ENCODE data around the gene NR6A1.
A peak's percentile ranks its signal among the peaks of the same experiment; 100 is the strongest.
"Not testable (repeated sequence)": the region's sequence is repeated elsewhere in the genome, so short reads cannot be mapped to it uniquely, and the experiment has no call there.

The NR6A1 gene

DNA sequence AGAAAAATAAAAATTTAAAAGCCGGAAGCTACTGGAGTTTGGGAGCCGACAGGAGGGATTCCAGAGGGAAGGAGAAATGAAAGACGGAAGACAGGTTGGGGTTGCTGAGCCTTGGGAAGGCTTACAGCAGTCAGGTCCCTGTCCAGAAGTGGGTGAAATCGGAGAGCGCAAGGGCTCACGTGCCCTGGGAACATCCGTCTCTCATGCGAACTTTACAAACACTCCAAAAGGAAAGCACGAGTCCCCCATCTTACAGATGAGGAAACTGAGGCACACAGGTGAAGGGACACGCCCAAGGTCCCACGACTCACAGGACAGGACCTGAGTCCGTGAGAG is 5.5 kb upstream of the NR6A1 start:
- Histone ChIP-seq H3K9me3 (ENCODE audit: insufficient read depth, low read length) (no peaks in the 10 kb centered on the region), H3K36me3 (ENCODE audit: insufficient read depth, insufficient read length, low read length) (peaks cover 2% of the 10 kb centered on the region), H3K9ac (ENCODE audit: insufficient read length, low read depth) (peak overlapping the region; percentile 87), H3K4me3 (ENCODE audit: insufficient read length, low read depth) (peak overlapping the region; percentile 71), H3K27me3 (ENCODE audit: insufficient read depth, insufficient read length) (peaks cover 27% of the 10 kb centered on the region), H3K4me1 (ENCODE audit: insufficient read depth, insufficient read length) (peaks cover 15% of the 10 kb centered on the region)
- TF ChIP-seq ZNF274 (IDR thresholded peaks at IDR 0.05; ENCODE audit: low read depth, low read length), result no peak
- no peak for TF ChIP-seq YY1 (IDR thresholded peaks at IDR 0.05; ENCODE audit: insufficient read depth, insufficient read length)
- no peak for TF ChIP-seq SUZ12 (IDR thresholded peaks at IDR 0.05; ENCODE audit: extremely low read depth, insufficient read depth, insufficient read length)
- no peak for DNase-seq (ENCODE audit: low read depth, low spot score)

DNA sequence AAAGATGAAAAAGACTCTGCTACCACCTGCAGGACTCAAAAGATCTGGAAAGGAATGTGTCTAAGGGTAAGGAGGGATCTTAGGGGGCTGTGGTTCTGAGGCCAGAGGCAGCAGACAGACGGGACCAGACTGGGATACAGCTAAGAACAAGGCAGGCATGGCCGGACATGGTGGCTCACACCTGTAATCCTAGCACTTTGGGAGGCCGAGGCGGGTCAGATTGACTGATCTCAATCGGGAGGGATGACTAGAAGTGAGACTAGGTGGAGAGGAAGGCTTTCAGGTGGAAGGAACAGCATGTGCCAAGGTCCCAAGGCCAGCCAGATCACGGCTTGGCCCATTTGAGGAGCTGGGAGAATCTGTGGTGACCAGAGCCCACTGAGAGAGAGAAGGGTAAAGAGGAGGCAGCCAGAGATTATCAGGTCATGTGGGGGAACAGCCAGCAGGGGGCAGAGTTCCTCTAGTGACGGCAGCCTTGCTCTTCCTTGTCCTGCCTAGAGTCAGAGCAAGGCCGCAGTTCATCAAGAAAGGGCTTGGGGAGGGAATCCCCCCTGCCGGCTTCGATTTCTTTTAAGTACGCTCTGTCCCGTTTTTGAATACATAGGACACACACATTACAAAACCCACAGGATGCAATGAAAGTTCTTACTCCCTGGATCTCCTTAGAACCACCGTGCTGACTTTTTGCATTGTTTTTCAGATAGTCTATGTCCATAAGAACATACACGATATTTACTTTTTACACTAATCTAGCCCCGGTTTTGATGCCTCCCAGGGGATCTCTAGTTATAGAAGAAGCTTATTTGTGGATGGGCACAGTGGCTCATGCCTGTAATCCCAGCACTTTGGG is 3.2 kb upstream of the NR6A1 start:
- TF ChIP-seq YY1 (IDR thresholded peaks at IDR 0.05; ENCODE audit: insufficient read depth, insufficient read length) (no peak), SUZ12 (IDR thresholded peaks at IDR 0.05; ENCODE audit: extremely low read depth, insufficient read depth, insufficient read length) (no peak), ZNF274 (IDR thresholded peaks at IDR 0.05; ENCODE audit: low read depth, low read length) (no peak)

DNA sequence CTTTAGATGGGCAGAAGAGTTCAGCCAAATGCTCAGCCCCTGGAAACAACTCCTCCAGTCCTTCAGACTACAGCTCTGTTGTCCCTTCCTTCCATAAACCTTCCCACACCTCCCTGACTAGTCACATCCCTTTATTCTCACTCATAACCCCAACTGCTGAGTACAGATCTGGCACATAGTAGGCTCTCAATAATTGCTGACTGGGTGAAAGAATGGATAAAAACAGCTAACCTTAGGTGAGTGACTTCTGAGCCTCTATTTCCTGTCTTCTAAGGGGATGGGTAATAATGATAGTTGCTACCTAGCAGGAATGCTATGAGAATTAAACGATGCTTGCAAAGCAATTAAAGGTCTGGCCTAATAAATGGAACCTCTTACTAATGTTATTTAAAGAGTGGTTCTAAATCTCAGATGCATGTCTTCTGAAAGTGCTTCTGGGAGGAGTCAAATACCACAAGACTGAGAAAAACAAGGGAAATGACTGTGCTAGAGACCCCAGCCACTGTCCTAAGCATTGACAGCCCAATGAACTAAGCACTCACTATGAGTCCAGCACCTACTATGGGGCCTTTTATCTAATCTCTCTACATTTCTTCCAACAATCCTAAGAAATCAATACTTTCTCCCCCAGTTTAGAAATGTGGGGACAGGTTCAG is 2.5 kb upstream of the NR6A1 start:
- no peak overlapping the region for H3K4me3 ChIP-seq (ENCODE audit: insufficient read length, low read depth)
- TF ChIP-seq YY1 (IDR thresholded peaks at IDR 0.05; ENCODE audit: insufficient read depth, insufficient read length), result no peak
- TF ChIP-seq ZNF274 (IDR thresholded peaks at IDR 0.05; ENCODE audit: low read depth, low read length), result no peak
- no peak for TF ChIP-seq SUZ12 (IDR thresholded peaks at IDR 0.05; ENCODE audit: extremely low read depth, insufficient read depth, insufficient read length)
- H3K27me3 ChIP-seq (ENCODE audit: insufficient read depth, insufficient read length), result peaks cover 34% of the 10 kb centered on the region
- no peak overlapping the region for H3K9ac ChIP-seq (ENCODE audit: insufficient read length, low read depth)
- peaks cover 5% of the 10 kb centered on the region for H3K4me1 ChIP-seq (ENCODE audit: insufficient read depth, insufficient read length)
- DNase-seq (ENCODE audit: low read depth, low spot score), result no peak
- no peaks in the 10 kb centered on the region for H3K9me3 ChIP-seq (ENCODE audit: insufficient read depth, low read length)
- no peaks in the 10 kb centered on the region for H3K36me3 ChIP-seq (ENCODE audit: insufficient read depth, insufficient read length, low read length)

More for the DNA sequence above, 3.2 kb upstream of the NR6A1 start:
- peaks cover 8% of the 10 kb centered on the region for H3K4me1 ChIP-seq (ENCODE audit: insufficient read depth, insufficient read length)
- H3K9ac ChIP-seq (ENCODE audit: insufficient read length, low read depth), result no peak overlapping the region
- peaks cover 27% of the 10 kb centered on the region for H3K27me3 ChIP-seq (ENCODE audit: insufficient read depth, insufficient read length)
- no peaks in the 10 kb centered on the region for H3K9me3 ChIP-seq (ENCODE audit: insufficient read depth, low read length)
- H3K4me3 ChIP-seq (ENCODE audit: insufficient read length, low read depth), result no peak overlapping the region
- H3K36me3 ChIP-seq (ENCODE audit: insufficient read depth, insufficient read length, low read length), result no peaks in the 10 kb centered on the region
- peak; percentile 74 for DNase-seq (ENCODE audit: low read depth, low spot score)

- H3K4me3 ChIP-seq (ENCODE audit: insufficient read length, low read depth), result not testable (repeated sequence)
These were observed 1.8 kb upstream of the NR6A1 start for GRCh38 chr9:124772877-124773276.

DNA sequence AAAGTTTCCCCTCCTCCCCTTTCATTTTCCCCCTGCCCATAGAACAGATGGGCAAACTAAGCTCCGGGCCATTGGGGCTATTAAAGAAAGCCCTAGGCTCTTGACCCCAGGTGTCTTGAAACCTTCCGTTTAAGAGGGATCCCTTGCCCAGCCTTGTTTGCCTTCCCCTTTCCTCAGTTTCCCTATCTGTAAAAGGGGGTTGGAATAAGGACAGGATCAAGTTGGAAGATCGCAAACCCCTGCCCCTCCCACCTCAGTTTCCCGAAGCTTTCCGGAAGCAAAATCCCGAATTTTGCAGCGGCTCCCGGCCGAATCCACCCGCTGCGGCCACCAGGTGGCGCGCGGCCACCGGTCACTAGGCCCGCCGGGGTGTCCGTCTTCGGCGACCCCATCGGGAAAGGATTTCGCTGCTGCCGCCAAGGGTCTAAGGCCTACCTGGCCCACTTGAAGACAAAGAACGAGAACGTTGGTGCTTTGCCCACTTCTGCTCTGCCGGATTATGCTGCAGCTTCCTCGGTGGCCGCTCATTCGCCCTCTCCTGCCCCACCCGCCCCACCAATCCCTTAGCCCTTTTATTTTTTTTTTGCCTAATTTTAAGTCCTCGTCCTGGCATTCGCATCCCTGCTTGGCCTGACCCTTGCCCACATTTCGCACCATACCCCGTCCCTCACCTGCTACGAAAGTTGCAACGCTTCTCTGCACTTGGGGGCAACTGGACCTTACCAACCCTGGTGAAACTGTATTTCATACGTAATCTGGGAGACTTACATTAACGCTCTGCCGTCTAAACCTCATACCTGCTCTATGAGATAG is 962 bp upstream of the NR6A1 start:
- Histone ChIP-seq H3K4me1 (ENCODE audit: insufficient read depth, insufficient read length) (peaks cover 5% of the 10 kb centered on the region), H3K27me3 (ENCODE audit: insufficient read depth, insufficient read length) (peaks cover 40% of the 10 kb centered on the region), H3K36me3 (ENCODE audit: insufficient read depth, insufficient read length, low read length) (no peaks in the 10 kb centered on the region), H3K9me3 (ENCODE audit: insufficient read depth, low read length) (no peaks in the 10 kb centered on the region), H3K4me3 (ENCODE audit: insufficient read length, low read depth) (peak overlapping the region; percentile 38), H3K9ac (ENCODE audit: insufficient read length, low read depth) (peak overlapping the region; percentile 61)
- TF ChIP-seq ZNF274 (IDR thresholded peaks at IDR 0.05; ENCODE audit: low read depth, low read length) (no peak), SUZ12 (IDR thresholded peaks at IDR 0.05; ENCODE audit: extremely low read depth, insufficient read depth, insufficient read length) (no peak), YY1 (IDR thresholded peaks at IDR 0.05; ENCODE audit: insufficient read depth, insufficient read length) (no peak)
- DNase-seq (ENCODE audit: low read depth, low spot score), result peak; percentile 77

More at GRCh38 chr9:124772877-124773276, 1.8 kb upstream of the NR6A1 start:
- H3K9ac ChIP-seq (ENCODE audit: insufficient read length, low read depth), result peak overlapping the region; percentile 17
- peaks cover 42% of the 10 kb centered on the region for H3K27me3 ChIP-seq (ENCODE audit: insufficient read depth, insufficient read length)
- not testable (repeated sequence) for H3K36me3 ChIP-seq (ENCODE audit: insufficient read depth, insufficient read length, low read length); DNase-seq (ENCODE audit: low read depth, low spot score); H3K4me1 ChIP-seq (ENCODE audit: insufficient read depth, insufficient read length); H3K9me3 ChIP-seq (ENCODE audit: insufficient read depth, low read length)

DNA sequence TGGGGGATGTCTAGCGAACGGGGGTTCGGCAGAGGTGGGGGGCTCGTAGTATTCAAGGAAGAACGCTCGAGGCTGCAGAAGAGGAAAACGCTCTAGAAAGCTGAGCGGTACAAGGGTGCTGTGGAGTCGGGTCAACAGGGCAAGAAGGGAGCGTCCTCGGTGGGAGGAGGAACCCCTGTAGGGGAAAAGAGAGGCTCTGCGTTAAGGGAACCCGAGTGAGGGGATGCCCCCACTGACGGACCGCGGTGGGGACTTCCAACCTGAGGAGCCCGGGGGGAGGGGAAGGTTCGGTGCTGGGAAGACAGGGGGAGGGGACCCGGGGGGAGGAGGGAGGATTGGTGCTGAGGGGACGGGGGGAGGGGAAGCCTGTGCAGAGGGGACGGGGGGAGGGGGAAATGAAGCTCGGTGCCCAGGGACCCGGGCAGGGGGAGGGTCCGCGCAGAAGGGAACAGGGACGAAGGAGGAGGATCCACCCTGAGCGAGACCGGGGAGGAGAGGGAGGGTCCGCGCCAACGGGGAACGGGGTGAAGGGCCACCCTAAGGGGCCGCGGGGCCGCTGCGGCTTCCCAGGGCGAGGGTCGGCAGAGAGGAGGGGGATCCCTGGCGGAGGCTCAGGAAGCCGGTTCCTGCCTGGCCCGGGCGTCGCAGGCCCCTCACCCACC is 621 bp downstream of the NR6A1 start:
- Histone ChIP-seq H3K27me3 (ENCODE audit: insufficient read depth, insufficient read length) (peaks cover 32% of the 10 kb centered on the region), H3K4me3 (ENCODE audit: insufficient read length, low read depth) (peak overlapping the region; percentile 82), H3K36me3 (ENCODE audit: insufficient read depth, insufficient read length, low read length) (no peaks in the 10 kb centered on the region), H3K9ac (ENCODE audit: insufficient read length, low read depth) (peak overlapping the region; percentile 82), H3K4me1 (ENCODE audit: insufficient read depth, insufficient read length) (peaks cover 2% of the 10 kb centered on the region), H3K9me3 (ENCODE audit: insufficient read depth, low read length) (no peaks in the 10 kb centered on the region)
- TF ChIP-seq SUZ12 (IDR thresholded peaks at IDR 0.05; ENCODE audit: extremely low read depth, insufficient read depth, insufficient read length), result no peak
- TF ChIP-seq YY1 (IDR thresholded peaks at IDR 0.05; ENCODE audit: insufficient read depth, insufficient read length), result no peak
- no peak for TF ChIP-seq ZNF274 (IDR thresholded peaks at IDR 0.05; ENCODE audit: low read depth, low read length)
- DNase-seq (ENCODE audit: low read depth, low spot score), result no peak
